GM19035 (cell line): ENCODE measurements around the gene TRAM2.

ENCODE experiments used
- ATAC-seq: cut with Tn5 transposase; IDR thresholded peaks from one replicate; pipeline ENCODE4 v1.9.1; 2021; ENCODE audit not compliant: unreplicated experiment

Gene TRAM2

GRCh38 chr6:52512199-52512598, 64.7 kb downstream of the TRAM2 start:
- ATAC-seq, result no peak

GRCh38 chr6:52511572-52512151, 65.2 kb downstream of the TRAM2 start:
- ATAC-seq, result no peak

- ATAC-seq, result no peak
Observed at GRCh38 chr6:52511163-52511562, 65.7 kb downstream of the TRAM2 start.

GRCh38 chr6:52510213-52510562, 66.7 kb downstream of the TRAM2 start:
- no peak for ATAC-seq

GRCh38 chr6:52509281-52510212, 67.3 kb downstream of the TRAM2 start:
- no peak for ATAC-seq

GRCh38 chr6:52508261-52508739, 68.6 kb downstream of the TRAM2 start:
- no peak for ATAC-seq

GRCh38 chr6:52507557-52508260, 69.2 kb downstream of the TRAM2 start:
- ATAC-seq, result no peak

- no peak for ATAC-seq
Observed at GRCh38 chr6:52506476-52506875, 70.4 kb downstream of the TRAM2 start.

GRCh38 chr6:52505726-52506409, 71.0 kb downstream of the TRAM2 start:
- ATAC-seq, result no peak

GRCh38 chr6:52504782-52505136, 72.1 kb downstream of the TRAM2 start:
- no peak for ATAC-seq

- no peak for ATAC-seq
Observed at GRCh38 chr6:52503851-52504781, 72.7 kb downstream of the TRAM2 start.

GRCh38 chr6:52503323-52503747, 73.5 kb downstream of the TRAM2 start:
- no peak for ATAC-seq

GRCh38 chr6:52502306-52503029, 74.4 kb downstream of the TRAM2 start:
- no peak for ATAC-seq

- no peak for ATAC-seq
Observed at GRCh38 chr6:52500238-52501129, 76.4 kb downstream of the TRAM2 start.

GRCh38 chr6:52499681-52500236, 77.1 kb downstream of the TRAM2 start:
- ATAC-seq, result no peak

- ATAC-seq, result no peak
Observed at GRCh38 chr6:52499026-52499425, 77.8 kb downstream of the TRAM2 start.

- peak; percentile 49 for ATAC-seq
Observed at GRCh38 chr6:52498538-52499017, 78.3 kb downstream of the TRAM2 start.
